Thoracic aorta (tissue), 2 donors: ENCODE results near the gene EPHA1. TPM values are rescaled to one million over a fixed set of nuclear protein-coding genes. Genes with fewer than 3 reads are reported as not detected.
"Not testable (repeated sequence)": the region's sequence is repeated elsewhere in the genome, so short reads cannot be mapped to it uniquely, and the experiment has no call there.

Experiments used
- ATAC-seq: fragments of 150-250 bp; one replicate; pipeline ENCODE4 v1.8.0; 2017; ENCODE audit warnings: low read depth; ENCODE audit not compliant: insufficient number of reproducible peaks, low FRiP score
- DNase-seq: peaks from one replicate; pipeline ENCODE4 v3.0.0-alpha.2; 2020; ENCODE audit warnings: low spot score
- H3K27ac ChIP-seq, 2 donors: fragments of 200-600 bp; sonication (generic); 1 replicate in 1 of 2; 2 replicates in 1 of 2; pipeline ENCODE4 v1.5.1; 2016; ENCODE audit warnings: mild to moderate bottlenecking in 2 of 2, moderate library complexity in 2 of 2
- H3K27me3 ChIP-seq: fragments of 200-600 bp; sonication (generic); replicated peaks from 2 replicates; pipeline ENCODE4 v1.6.0; 2016; ENCODE audit warnings: mild to moderate bottlenecking; ENCODE audit not compliant: insufficient read depth
- H3K36me3 ChIP-seq: fragments of 200-600 bp; sonication (generic); one replicate; pipeline ENCODE4 v1.5.1; 2016
- H3K4me1 ChIP-seq, 2 donors: fragments of 200-600 bp; sonication (generic); 1 replicate in 1 of 2; 2 replicates in 1 of 2; pipeline versions ENCODE4 v1.5.1 to v1.6.0; 2016; ENCODE audit warnings: low read depth in 2 of 2, mild to moderate bottlenecking in 1 of 2; ENCODE audit not compliant: control insufficient read depth in 1 of 2
- H3K4me3 ChIP-seq: fragments of 200-600 bp; sonication (generic); 2 replicates; pipeline ENCODE4 v1.5.1; 2016; ENCODE audit warnings: mild to moderate bottlenecking
- H3K9me3 ChIP-seq: fragments of 200-600 bp; sonication (generic); 2 replicates; pipeline ENCODE4 v1.5.1; 2016
- CTCF ChIP-seq: fragments of 200-600 bp; sonication (generic); IDR thresholded peaks from one replicate; pipeline ENCODE4 v1.5.1; 2019; ENCODE audit warnings: antibody characterized with exemption
- total RNA-seq, 2 donors: library from RNA; depleted of rRNA; stranded (reverse); fragments of >200 nt; gene quantifications; one replicate each; pipeline versions ENCODE4 v1.1.0 to v1.2.3, GENCODE V29; 2016

EPHA1 gene
- total RNA-seq, 2 donors from 2014 or later, result 0.41 to 0.49 TPM

- Histone ChIP-seq H3K4me1 (no peaks in the 10 kb centered on the region), H3K36me3 (no peaks in the 10 kb centered on the region), H3K4me3 (no peak overlapping the region), H3K9me3 (no peaks in the 10 kb centered on the region), H3K27me3 (no peaks in the 10 kb centered on the region), H3K27ac (no peak overlapping the region)
- no peak for TF ChIP-seq CTCF
- DNase-seq (no peak), ATAC-seq (no peak)
Observed at GRCh38 chr7:143433759-143434158, 25.1 kb upstream of the EPHA1 start.

GRCh38 chr7:143431109-143431508 is 22.5 kb upstream of the EPHA1 start:
- no peak for TF ChIP-seq CTCF
- DNase-seq, result no peak
- Histone ChIP-seq H3K36me3 (no peaks in the 10 kb centered on the region), H3K27ac (no peak overlapping the region), H3K4me1 (no peaks in the 10 kb centered on the region), H3K4me3 (no peak overlapping the region), H3K27me3 (no peaks in the 10 kb centered on the region), H3K9me3 (no peaks in the 10 kb centered on the region)
- ATAC-seq, result no peak

GRCh38 chr7:143429770-143430698 is 21.4 kb upstream of the EPHA1 start:
- Histone ChIP-seq H3K4me1 (no peaks in the 10 kb centered on the region), H3K27ac (no peak overlapping the region), H3K36me3 (no peaks in the 10 kb centered on the region), H3K4me3 (no peak overlapping the region), H3K9me3 (no peaks in the 10 kb centered on the region), H3K27me3 (no peaks in the 10 kb centered on the region)
- no peak for TF ChIP-seq CTCF
- DNase-seq (no peak), ATAC-seq (no peak)

GRCh38 chr7:143426479-143427142 is 18.0 kb upstream of the EPHA1 start:
- Histone ChIP-seq H3K4me1 (no peaks in the 10 kb centered on the region), H3K27ac (no peak overlapping the region)
- no peak for ATAC-seq

GRCh38 chr7:143424476-143424875 is 15.8 kb upstream of the EPHA1 start:
- H3K4me3 ChIP-seq, H3K27ac ChIP-seq, DNase-seq, H3K9me3 ChIP-seq, H3K27me3 ChIP-seq, H3K36me3 ChIP-seq, ATAC-seq, H3K4me1 ChIP-seq: not testable (repeated sequence)

More at GRCh38 chr7:143426479-143427142, 18.0 kb upstream of the EPHA1 start:
- Histone ChIP-seq H3K9me3 (no peaks in the 10 kb centered on the region), H3K4me3 (no peak overlapping the region), H3K27me3 (no peaks in the 10 kb centered on the region), H3K36me3 (no peaks in the 10 kb centered on the region)
- no peak for DNase-seq
- TF ChIP-seq CTCF, result no peak
